H1 (cell line): ENCODE measurements around the gene ZNF470. TPM values are rescaled to one million over a fixed set of nuclear protein-coding genes. Genes with fewer than 3 reads are reported as not detected.

Source experiments
- CTCF ChIA-PET: fragments of 300-600 bp; sonication (Branson Sonifier 250); formaldehyde crosslinking; loops from one replicate; lab custom pipeline; 2021; ENCODE audit not compliant: partially characterized antibody; lab: Charles Lee
- POLR2A ChIA-PET: fragments of 300-600 bp; sonication (Branson Sonifier 250); formaldehyde crosslinking; loops from one replicate; lab custom pipeline; 2021; ENCODE audit warnings: inconsistent platforms; ENCODE audit not compliant: partially characterized antibody; lab: Charles Lee
- DNase-seq, 2 experiments: peaks; one replicate each; pipeline versions ENCODE4 v3.0.0 to v3.0.0-alpha.2; 2010 to 2022; ENCODE audit warnings: low spot score in 2 of 2, low read depth in 1 of 2, mixed read lengths in 1 of 2
- FAIRE-seq: peaks from 2 replicates; lab custom pipeline; 2011; peaks lifted over from hg19 to GRCh38; lab: Jason Lieb, UNC
- H2AFZ ChIP-seq: 2 replicates; pipeline ENCODE4 v1.8.1; 2012; ENCODE audit warnings: low read length, inconsistent platforms
- H2AK5ac ChIP-seq: 2 replicates; pipeline ENCODE4 v1.6.1; 2013; ENCODE audit warnings: low read depth, low read length
- H2BK120ac ChIP-seq: replicated peaks from 2 replicates; pipeline ENCODE3; 2013; ENCODE audit warnings: low read depth, low read length, inconsistent platforms
- H2BK12ac ChIP-seq: 2 replicates; pipeline ENCODE4 v1.6.1; 2013; ENCODE audit warnings: low read depth, low read length
- H2BK15ac ChIP-seq: 2 replicates; pipeline ENCODE4 v1.6.1; 2013; ENCODE audit warnings: low read length
- H2BK20ac ChIP-seq: 2 replicates; pipeline ENCODE4 v1.6.1; 2013; ENCODE audit warnings: low read length
- H2BK5ac ChIP-seq: 2 replicates; pipeline ENCODE4 v1.6.1; 2013; ENCODE audit warnings: low read depth, low read length
- H3K14ac ChIP-seq: 2 replicates; pipeline ENCODE4 v1.6.1; 2013; ENCODE audit warnings: inconsistent platforms; ENCODE audit not compliant: insufficient read length
- H3K18ac ChIP-seq: 2 replicates; pipeline ENCODE4 v1.6.1; 2013; ENCODE audit warnings: low read length; ENCODE audit errors: extremely low read depth
- H3K23ac ChIP-seq: 2 replicates; pipeline ENCODE4 v1.6.1; 2013; ENCODE audit warnings: inconsistent platforms; ENCODE audit not compliant: insufficient read length
- H3K23me2 ChIP-seq: 2 replicates; pipeline ENCODE4 v1.6.1; 2013; ENCODE audit warnings: low read depth, low read length
- H3K27ac ChIP-seq: 2 replicates; pipeline ENCODE4 v1.6.1; 2011; ENCODE audit warnings: low read depth, low read length, inconsistent platforms
- H3K27me3 ChIP-seq, 4 experiments: replicated peaks in 1 of 4; 1 replicate in 1 of 4; 2 replicates in 3 of 4; pipeline versions ENCODE4 v1.6.1 to v1.8.1; 2011 to 2013; ENCODE audit warnings: low read length in 3 of 4, mild to moderate bottlenecking in 3 of 4, inconsistent platforms in 2 of 4, mixed read lengths in 2 of 4, moderate library complexity in 1 of 4; ENCODE audit not compliant: control insufficient read depth in 3 of 4, insufficient read depth in 3 of 4; ENCODE audit errors: extremely low read depth in 1 of 4
- H3K36me3 ChIP-seq, 4 experiments: 2 replicates each; pipeline versions ENCODE4 v1.6.1 to v1.8.1; 2011 to 2013; ENCODE audit warnings: mild to moderate bottlenecking in 4 of 4, low read length in 3 of 4, moderate library complexity in 2 of 4, control low read depth in 1 of 4, inconsistent platforms in 1 of 4; ENCODE audit not compliant: insufficient read depth in 4 of 4, control insufficient read depth in 2 of 4
- H3K4ac ChIP-seq: replicated peaks from 2 replicates; pipeline ENCODE3; 2013; ENCODE audit warnings: low read length, low read depth, mixed read lengths, inconsistent platforms; ENCODE audit not compliant: insufficient read length
- H3K4me1 ChIP-seq, 4 experiments: replicated peaks in 1 of 4; 1 replicate in 1 of 4; 2 replicates in 3 of 4; pipeline versions ENCODE4 v1.6.1 to v1.8.1; 2011 to 2013; ENCODE audit warnings: low read length in 3 of 4, inconsistent platforms in 2 of 4, mixed read lengths in 1 of 4; ENCODE audit not compliant: insufficient read depth in 4 of 4, control insufficient read depth in 3 of 4
- H3K4me2 ChIP-seq, 2 experiments: 2 replicates each; pipeline versions ENCODE4 v1.6.1 to v1.8.1; 2011 to 2013; ENCODE audit warnings: low read depth in 2 of 2, low read length in 2 of 2, control low read depth in 1 of 2, inconsistent platforms in 1 of 2, mild to moderate bottlenecking in 1 of 2; ENCODE audit not compliant: insufficient read depth in 1 of 2
- H3K4me3 ChIP-seq, 4 experiments: fragments of 200-600, 300-600 bp in 1 of 4; sonication (generic), shearing (Covaris generic), sonication (Bioruptor Twin) in 1 of 4; 2 replicates each; pipeline versions ENCODE4 v1.5.1 to v1.8.1; 2011 to 2016; ENCODE audit warnings: low read length in 4 of 4, low read depth in 3 of 4, control low read depth in 2 of 4, inconsistent platforms in 2 of 4, mild to moderate bottlenecking in 2 of 4, mixed read lengths in 1 of 4, moderate library complexity in 1 of 4; ENCODE audit not compliant: insufficient read depth in 2 of 4; ENCODE audit errors: extremely low read depth in 1 of 4
- H3K56ac ChIP-seq: replicated peaks from 2 replicates; pipeline ENCODE3; 2013; ENCODE audit warnings: low read depth, mild to moderate bottlenecking, mixed read lengths, low read length, inconsistent platforms; ENCODE audit not compliant: insufficient read length
- H3K79me1 ChIP-seq: 2 replicates; pipeline ENCODE4 v1.6.1; 2013; ENCODE audit warnings: low read depth, low read length, control low read depth
- H3K79me2 ChIP-seq, 2 experiments: 2 replicates each; pipeline versions ENCODE4 v1.6.1 to v1.8.1; 2012 to 2013; ENCODE audit warnings: low read length in 2 of 2, mild to moderate bottlenecking in 2 of 2, inconsistent platforms in 1 of 2; ENCODE audit not compliant: insufficient read depth in 2 of 2, control insufficient read depth in 1 of 2
- H3K9ac ChIP-seq, 4 experiments: replicated peaks in 1 of 4; 1 replicate in 1 of 4; 2 replicates in 3 of 4; pipeline versions ENCODE4 v1.6.1 to v1.8.1; 2011 to 2013; ENCODE audit warnings: low read depth in 3 of 4, low read length in 3 of 4, control low read depth in 2 of 4, mild to moderate bottlenecking in 2 of 4, moderate library complexity in 2 of 4, inconsistent platforms in 1 of 4; ENCODE audit errors: extremely low read depth in 1 of 4
- H3K9me3 ChIP-seq, 2 experiments: 2 replicates each; pipeline versions ENCODE4 v1.6.1 to v1.8.1; 2012 to 2013; ENCODE audit warnings: mild to moderate bottlenecking in 2 of 2, moderate library complexity in 2 of 2, control low read depth in 1 of 2, inconsistent platforms in 1 of 2, low read depth in 1 of 2, low read length in 1 of 2, mixed read lengths in 1 of 2; ENCODE audit not compliant: insufficient read depth in 2 of 2
- H4K20me1 ChIP-seq, 2 experiments: replicated peaks in 1 of 2; 2 replicates each; pipeline versions ENCODE3 to v1.8.1; 2011 to 2013; ENCODE audit warnings: inconsistent platforms in 2 of 2, low read length in 2 of 2, mild to moderate bottlenecking in 1 of 2; ENCODE audit not compliant: insufficient read depth in 2 of 2, control insufficient read depth in 1 of 2
- H4K5ac ChIP-seq: 2 replicates; pipeline ENCODE4 v1.6.1; 2013; ENCODE audit warnings: low read length, low read depth, mixed read lengths, inconsistent platforms; ENCODE audit not compliant: insufficient read length
- H4K8ac ChIP-seq: 2 replicates; pipeline ENCODE4 v1.8.0; 2013; ENCODE audit warnings: mild to moderate bottlenecking, moderate library complexity, low read length, inconsistent platforms; ENCODE audit not compliant: insufficient read depth; ENCODE audit errors: extremely low read depth
- H4K91ac ChIP-seq: replicated peaks from 2 replicates; pipeline ENCODE3; 2013; ENCODE audit warnings: low read length, mixed read lengths, inconsistent platforms; ENCODE audit not compliant: insufficient read length
- TBP ChIP-seq: IDR thresholded peaks from 2 replicates; pipeline ENCODE4 v1.6.1; 2011; ENCODE audit warnings: low read depth, low read length, improper control_type of control experiment
- WGBS, 2 experiments: shearing (Covaris generic) in 1 of 2; methylation state at CpG; one replicate each; pipeline versions ENCODE4 v1.1.6 to v1.1.7; 2013 to 2015; ENCODE audit warnings: low lambda C conversion rate in 2 of 2, mixed read lengths in 2 of 2, inconsistent platforms in 1 of 2, low coverage in 1 of 2, missing lambda C conversion rate in 1 of 2; ENCODE audit not compliant: insufficient replicate concordance in 2 of 2, insufficient coverage in 1 of 2, insufficient read length in 1 of 2; ENCODE audit errors: extremely low coverage in 1 of 2, missing lambda C conversion rate in 1 of 2; 5-methylcytosine and 5-hydroxymethylcytosine counted together
- polyA plus RNA-seq, 7 experiments: library from polyadenylated mRNA; depleted of rRNA in 3 of 7; stranded (reverse) in 5 of 7; unstranded in 2 of 7; fragments of >200 nt in 5 of 7; fragments of 200-250 nt in 2 of 7; gene quantifications; 1 replicate in 5 of 7; 2 replicates in 1 of 7; 4 replicates in 1 of 7; pipeline versions ENCODE4 v1.2.1 to v1.2.3, GENCODE V29; 2011 to 2013; ENCODE audit warnings: missing spikeins in 2 of 7, mixed read lengths in 2 of 7
- total RNA-seq: library from RNA; stranded (reverse); fragmentation: NEBNext Ultra II Directional; extraction: Animal tissue kit (Norgen Biotek cat#: 25700); gene quantifications from 2 replicates; pipeline ENCODE4 v1.2.1, GENCODE V29; 2021

The ZNF470 gene
- total and polyA plus RNA-seq, 2 of the 8 experiments (the other 6 are each of a cell fraction or from before 2014, with no cell fraction given) = 2.0 to 8.8 TPM

GRCh38 chr19:56597696-56598095 lies 30.4 kb downstream of the ZNF470 start:
- H3K27me3 ChIP-seq = no peaks in the 10 kb centered on the region
- H3K18ac ChIP-seq = no peak overlapping the region
- no peak overlapping the region for H3K56ac ChIP-seq
- peaks cover 0 to 31% of the 10 kb centered on the region in 2 experiments; a peak in 2 of 4 replicates for H3K79me2 ChIP-seq
- H3K27ac ChIP-seq = no peak overlapping the region
- H4K91ac ChIP-seq = no peak overlapping the region
- no peak overlapping the region for H2BK5ac ChIP-seq
- no peak overlapping the region for H2AK5ac ChIP-seq
- peaks cover 0 to 10% (median 4%) of the 10 kb centered on the region in 4 experiments; a peak in 5 of 8 replicates for H3K36me3 ChIP-seq
- H3K4me1 ChIP-seq = peaks cover 0 to 3% (median 1%) of the 10 kb centered on the region in 4 experiments; a peak in 2 of 7 replicates
- H2BK12ac ChIP-seq = no peak overlapping the region
- H3K9ac ChIP-seq = no peak overlapping the region
- no peak overlapping the region for H2BK15ac ChIP-seq
- no peak overlapping the region for H4K8ac ChIP-seq
- no peak overlapping the region for H2AFZ ChIP-seq
- peaks cover 0 to 6% of the 10 kb centered on the region in 2 experiments for H4K20me1 ChIP-seq
- DNase-seq (no peak), FAIRE-seq (no peak)
- H3K79me1 ChIP-seq = peaks cover 10% of the 10 kb centered on the region
- TF ChIP-seq TBP = no peak
- H3K9me3 ChIP-seq = 0 out of 4 replicates have a peak, but pooled peaks cover 0 to 7% of the 10 kb centered on the region in 2 experiments
- no peak overlapping the region for H2BK20ac ChIP-seq
- WGBS, 2 experiments = 97% methylated on average over 4 of the region's 4 CpGs; no CpG with 5 or more reads in 1 of the 2 experiments
- no peak overlapping the region for H3K4me2 ChIP-seq
- CTCF ChIA-PET = no interaction called here
- H2BK120ac ChIP-seq = no peak overlapping the region
- H3K4ac ChIP-seq = no peak overlapping the region
- peaks cover 14% of the 10 kb centered on the region for H3K23me2 ChIP-seq
- H4K5ac ChIP-seq = no peak overlapping the region
- H3K23ac ChIP-seq = no peak overlapping the region
- no peak overlapping the region for H3K14ac ChIP-seq
- no peak overlapping the region for H3K4me3 ChIP-seq
- POLR2A ChIA-PET = no interaction called here
